Measurements from ENCODE around the gene ERO1A.

Gene ERO1A

DNA sequence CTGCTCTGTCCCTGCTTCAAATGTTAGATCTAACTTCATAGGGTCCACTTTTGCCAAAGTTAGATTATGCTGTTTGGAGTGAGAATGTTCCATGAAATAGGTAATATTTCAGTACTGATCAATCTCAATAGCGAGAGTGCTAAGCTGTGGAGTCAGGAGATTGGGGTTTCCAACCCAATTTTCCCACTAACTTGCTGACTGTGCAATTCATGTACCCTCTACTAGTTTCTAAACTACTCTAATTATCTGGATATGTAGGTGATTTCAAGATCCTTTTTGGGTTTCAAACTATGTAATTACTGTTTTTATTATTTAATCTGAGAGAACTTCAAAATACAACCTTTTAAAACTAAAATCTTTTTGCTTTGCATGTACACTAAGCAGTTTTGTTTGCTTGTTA lies 96.8 kb downstream of the ERO1A start:
- no peak overlapping the region for H3K4me3 Mint-ChIP-seq
- H3K4me1 Mint-ChIP-seq (ENCODE audit: low read depth): peaks cover 2% of the 10 kb centered on the region
- peaks cover 11% of the 10 kb centered on the region for H3K9me3 Mint-ChIP-seq (ENCODE audit: low read depth)
- peaks cover 14% of the 10 kb centered on the region for H3K36me3 Mint-ChIP-seq
- no peak overlapping the region for H3K27ac Mint-ChIP-seq
- H3K27me3 Mint-ChIP-seq: peaks cover 1% of the 10 kb centered on the region

DNA sequence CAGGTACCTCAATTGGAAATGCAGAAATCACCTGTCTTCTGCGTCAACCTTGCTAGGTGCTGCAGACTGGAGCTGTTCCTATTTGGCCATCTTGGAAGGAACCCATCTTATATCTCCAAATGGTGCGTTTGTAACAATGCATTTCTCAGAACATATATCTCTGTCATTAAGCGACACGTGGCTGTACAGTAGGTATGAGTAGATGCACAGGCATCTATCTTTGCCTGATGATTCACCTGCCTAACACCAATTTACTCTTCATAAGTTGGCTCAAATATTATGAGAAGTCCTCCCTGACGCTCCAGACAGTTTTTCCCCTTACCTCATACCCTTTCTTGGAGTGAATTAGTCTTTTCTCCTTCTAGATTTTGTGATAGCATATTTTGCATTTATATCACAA lies 98.5 kb downstream of the ERO1A start:
- H3K27me3 Mint-ChIP-seq: peaks cover 1% of the 10 kb centered on the region
- H3K9me3 Mint-ChIP-seq (ENCODE audit: low read depth): peaks cover 13% of the 10 kb centered on the region
- peaks cover 16% of the 10 kb centered on the region for H3K36me3 Mint-ChIP-seq
- H3K27ac Mint-ChIP-seq: no peak overlapping the region
- H3K4me3 Mint-ChIP-seq: no peak overlapping the region
- no peaks in the 10 kb centered on the region for H3K4me1 Mint-ChIP-seq (ENCODE audit: low read depth)

DNA sequence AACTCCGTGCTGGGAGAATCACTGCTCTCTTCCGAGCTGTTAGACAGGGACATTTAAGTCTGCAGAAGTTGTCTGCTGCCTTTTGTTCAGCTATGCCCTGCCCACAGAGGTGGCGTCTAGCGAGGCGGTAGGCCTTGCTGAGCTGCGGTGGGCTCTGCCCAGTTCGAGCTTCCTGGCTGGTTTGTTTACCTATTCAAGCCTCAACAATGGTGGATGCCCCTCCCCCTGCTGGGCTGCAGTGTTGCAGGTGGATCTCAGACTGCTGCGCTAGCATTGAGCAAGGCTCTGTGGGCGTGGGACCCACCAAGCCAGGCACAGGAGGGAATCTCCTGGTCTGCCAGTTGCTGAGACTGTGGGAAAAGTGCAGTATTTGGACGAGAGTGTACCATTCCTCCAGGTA lies 99.0 kb downstream of the ERO1A start:
- Mint-ChIP-seq H3K27ac (no peak overlapping the region), H3K9me3 (ENCODE audit: low read depth) (peaks cover 13% of the 10 kb centered on the region), H3K36me3 (peaks cover 16% of the 10 kb centered on the region), H3K4me1 (ENCODE audit: low read depth) (no peaks in the 10 kb centered on the region), H3K27me3 (peaks cover 1% of the 10 kb centered on the region), H3K4me3 (no peak overlapping the region)

DNA sequence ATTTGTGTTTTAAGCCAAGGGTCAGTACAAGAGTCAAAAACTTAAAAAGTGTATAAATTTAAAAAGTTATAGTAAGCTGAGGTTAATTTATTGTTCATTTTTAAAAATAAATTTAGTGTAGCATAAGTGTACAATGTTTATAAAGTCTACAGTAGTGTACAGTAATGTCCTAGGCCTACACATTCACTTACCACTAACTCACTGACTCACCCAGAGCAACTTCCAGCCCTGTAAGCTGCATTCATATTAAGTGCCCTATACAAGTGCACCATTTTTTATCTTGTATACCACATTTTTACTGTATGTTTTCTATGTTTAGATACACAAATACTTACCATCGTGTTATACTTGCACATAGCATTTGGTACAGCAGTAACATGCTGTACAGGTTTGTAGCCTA lies 105.0 kb downstream of the ERO1A start:
- Mint-ChIP-seq H3K27me3 (no peaks in the 10 kb centered on the region), H3K36me3 (peaks cover 11% of the 10 kb centered on the region), H3K9me3 (ENCODE audit: low read depth) (peaks cover 6% of the 10 kb centered on the region), H3K27ac (no peak overlapping the region), H3K4me1 (ENCODE audit: low read depth) (no peaks in the 10 kb centered on the region), H3K4me3 (no peak overlapping the region)

All from activated naive CD8-positive, alpha-beta T cell (primary cell).